ENCODE data around the gene FBXO42.

Gene FBXO42

GRCh38 chr1:16351994-16352841 lies at the start of gene FBXO42:
TSS of gene FBXO42 (minus strand) at chr1:16352480. CDS start at chr1:16315418, 37,062 bp downstream.
- DNase-seq: peak; percentile 96

GRCh38 chr1:16398371-16398953 lies 46.2 kb upstream of the FBXO42 start:
- no peak for DNase-seq

DNA sequence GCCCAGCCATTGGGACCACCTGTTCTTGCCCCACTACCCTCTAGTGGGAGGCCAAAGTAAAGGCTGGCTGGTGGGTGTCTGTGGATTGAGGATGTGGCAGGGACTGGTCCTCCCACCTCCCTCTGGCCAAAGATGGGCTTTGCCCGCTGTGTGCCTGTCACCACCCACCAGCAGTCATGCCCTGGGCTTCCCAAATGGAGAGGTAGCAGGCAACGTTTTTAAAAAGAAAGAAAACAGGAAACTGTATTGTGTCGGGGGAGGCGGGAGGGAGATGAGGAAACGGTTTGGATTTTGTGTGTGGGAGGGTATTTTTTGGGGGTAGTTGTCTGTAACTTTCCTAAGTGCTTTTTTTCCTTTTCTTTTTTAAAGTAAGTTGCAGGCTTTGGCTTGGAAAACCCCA lies 44.8 kb upstream of the FBXO42 start:
- DNase-seq: no peak

DNA sequence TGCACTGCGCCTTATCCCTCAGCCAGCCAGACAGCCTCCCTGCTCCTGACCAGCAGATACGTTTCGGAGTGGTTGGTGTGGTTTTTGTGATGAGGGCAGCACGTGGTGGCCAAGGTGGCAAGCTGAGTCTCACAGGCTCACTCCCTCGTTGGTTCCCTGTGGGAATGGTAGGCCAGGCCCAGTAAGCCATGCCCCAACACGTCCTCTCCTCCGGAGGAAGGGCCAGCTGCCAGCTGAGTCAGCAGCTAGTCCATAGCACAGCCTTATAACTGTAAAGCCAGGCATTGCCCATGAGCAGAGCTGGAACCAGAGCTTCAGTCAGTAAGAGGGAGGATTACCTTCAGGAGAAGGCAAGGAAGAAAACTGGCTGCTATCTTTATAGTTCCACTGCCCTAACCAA lies 44.3 kb upstream of the FBXO42 start:
- no peak for DNase-seq

DNA sequence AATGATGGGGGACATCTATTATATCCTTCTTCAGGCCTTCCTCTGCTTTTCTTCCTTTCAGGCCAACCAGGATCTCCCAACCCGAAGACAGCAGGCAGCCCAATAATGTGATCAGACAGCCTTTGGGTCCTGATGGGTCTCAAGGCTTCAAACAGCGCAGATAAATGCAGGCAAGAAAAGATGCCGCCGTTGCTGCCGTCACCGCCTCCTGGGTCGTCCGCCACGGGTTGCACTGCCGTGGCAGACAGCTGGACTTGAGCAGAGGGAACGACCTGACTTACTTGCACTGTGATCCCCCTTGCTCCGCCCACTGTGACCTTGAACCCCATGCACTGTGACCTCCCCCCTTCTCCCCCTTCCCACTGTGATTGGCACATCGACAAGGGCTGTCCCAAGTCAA lies 42.7 kb upstream of the FBXO42 start:
- DNase-seq: no peak

GRCh38 chr1:16393570-16394521 lies 41.6 kb upstream of the FBXO42 start:
- DNase-seq: no peak

GRCh38 chr1:16392740-16393569 lies 40.7 kb upstream of the FBXO42 start:
- no peak for DNase-seq

DNA sequence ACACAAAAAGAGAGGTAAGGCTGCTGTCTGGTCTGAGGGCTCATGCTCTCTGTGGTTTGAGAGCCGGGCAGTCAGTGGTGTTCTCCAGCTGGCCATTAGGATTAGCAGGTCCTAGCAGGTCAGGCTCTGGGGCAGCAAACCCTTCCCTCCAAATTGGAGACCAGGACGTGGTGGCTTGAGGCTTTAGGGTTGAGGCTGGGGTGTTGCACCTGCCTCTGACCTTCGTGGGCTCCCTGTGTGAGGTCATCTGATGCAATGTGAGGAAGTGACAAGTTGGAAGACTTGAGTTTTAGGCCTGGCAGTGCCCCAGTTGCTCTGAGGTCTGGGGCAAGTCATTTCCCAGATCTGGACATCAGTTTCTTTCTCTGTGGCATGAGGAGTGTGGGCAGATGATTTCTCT lies 39.1 kb upstream of the FBXO42 start:
- DNase-seq: peak; percentile 30

GRCh38 chr1:16387201-16388188 lies 35.2 kb upstream of the FBXO42 start:
- DNase-seq: no peak

DNA sequence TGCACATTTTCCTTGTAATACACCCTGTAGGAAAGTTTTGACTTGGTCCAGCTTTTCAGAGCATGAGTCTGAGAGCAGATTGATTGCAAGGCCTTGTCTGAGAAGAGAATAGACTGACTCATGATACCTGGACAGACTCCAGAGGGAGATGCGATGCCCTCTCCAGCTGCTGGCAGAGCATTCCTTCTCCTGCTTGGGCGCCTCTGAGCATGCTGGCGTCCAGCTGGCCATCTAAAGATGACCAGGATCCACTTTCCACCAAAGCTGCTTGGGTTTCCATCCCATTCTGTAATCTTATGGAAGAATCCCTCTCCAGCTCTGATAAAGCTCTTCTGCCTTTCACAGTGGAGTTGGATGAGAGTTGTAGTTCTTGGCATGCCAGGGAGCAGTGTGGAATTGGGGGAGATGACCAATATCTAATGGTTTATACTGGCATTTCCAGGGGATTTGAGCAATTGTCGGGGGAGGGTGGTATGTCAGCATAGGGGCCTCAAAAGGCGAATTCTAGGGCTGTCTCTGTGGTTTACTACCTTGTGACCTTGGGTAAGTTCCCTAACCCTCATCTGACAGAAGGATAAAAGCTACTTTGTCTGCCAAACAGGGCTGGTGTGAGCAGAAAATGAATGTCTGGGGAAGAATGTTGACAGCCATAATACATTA lies 34.3 kb upstream of the FBXO42 start:
- peak; percentile 57 for DNase-seq

DNA sequence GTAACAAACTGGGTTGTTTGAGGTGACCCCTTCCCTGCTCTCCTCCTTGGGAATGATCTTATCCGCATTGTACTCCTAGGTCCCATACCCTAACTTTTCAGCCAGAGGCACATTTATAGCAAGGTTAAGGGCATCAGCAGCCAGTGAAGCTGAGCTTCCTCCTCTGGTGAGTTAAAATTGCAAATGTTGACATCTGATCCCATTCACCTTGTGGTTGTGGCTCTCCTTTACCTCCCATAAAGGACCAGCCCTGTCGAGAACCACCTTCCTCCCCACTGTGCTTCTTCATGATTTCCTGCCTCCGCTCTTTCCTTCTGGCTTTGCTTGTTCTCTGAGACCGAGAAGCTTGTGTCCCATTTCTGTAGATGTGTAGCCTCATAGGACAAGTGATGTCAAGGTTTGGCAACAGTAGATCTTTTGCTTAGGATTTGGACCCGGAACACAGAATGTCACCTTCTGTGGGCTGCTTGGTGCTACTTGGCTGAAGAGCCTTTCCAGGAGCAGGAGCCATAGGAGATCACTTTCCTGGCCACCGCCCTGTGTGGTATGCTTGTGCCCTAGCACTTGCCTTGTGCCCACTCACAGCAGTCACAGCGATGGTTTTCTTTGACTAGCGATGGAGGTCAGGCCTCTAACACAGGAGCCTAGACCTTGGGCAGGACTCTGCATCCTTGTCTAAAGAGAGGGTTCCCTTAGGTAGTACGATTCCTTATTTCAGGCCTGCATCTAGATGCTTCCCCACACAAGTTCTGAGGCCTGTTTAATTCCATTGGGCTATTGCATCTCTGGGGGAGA lies 33.6 kb upstream of the FBXO42 start:
- DNase-seq: no peak

GRCh38 chr1:16383888-16384287 lies 31.6 kb upstream of the FBXO42 start:
- no peak for DNase-seq

GRCh38 chr1:16380868-16381267 lies 28.6 kb upstream of the FBXO42 start:
- no peak for DNase-seq

GRCh38 chr1:16378443-16378842 lies 26.2 kb upstream of the FBXO42 start:
- DNase-seq: no peak

DNA sequence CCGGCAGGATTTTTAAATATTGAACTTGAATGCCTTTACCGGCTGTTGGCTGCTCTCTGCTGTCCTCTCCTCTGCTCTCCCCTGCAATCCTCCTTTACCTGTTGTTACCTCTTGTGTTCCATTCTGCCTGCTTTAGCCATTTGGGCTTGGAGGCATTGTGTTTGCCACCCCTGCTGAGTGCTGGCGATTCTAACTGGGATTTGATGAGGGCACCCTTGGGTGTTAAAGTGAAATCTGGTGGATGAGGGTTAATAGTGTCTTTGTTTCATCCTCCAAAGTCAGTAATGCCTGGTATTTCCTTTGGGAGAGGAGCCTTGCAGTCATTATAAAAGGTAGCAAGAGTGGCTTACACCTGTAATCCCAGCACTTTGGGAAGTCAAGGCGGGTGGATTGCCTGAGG lies 24.7 kb upstream of the FBXO42 start:
- no peak for DNase-seq

DNA sequence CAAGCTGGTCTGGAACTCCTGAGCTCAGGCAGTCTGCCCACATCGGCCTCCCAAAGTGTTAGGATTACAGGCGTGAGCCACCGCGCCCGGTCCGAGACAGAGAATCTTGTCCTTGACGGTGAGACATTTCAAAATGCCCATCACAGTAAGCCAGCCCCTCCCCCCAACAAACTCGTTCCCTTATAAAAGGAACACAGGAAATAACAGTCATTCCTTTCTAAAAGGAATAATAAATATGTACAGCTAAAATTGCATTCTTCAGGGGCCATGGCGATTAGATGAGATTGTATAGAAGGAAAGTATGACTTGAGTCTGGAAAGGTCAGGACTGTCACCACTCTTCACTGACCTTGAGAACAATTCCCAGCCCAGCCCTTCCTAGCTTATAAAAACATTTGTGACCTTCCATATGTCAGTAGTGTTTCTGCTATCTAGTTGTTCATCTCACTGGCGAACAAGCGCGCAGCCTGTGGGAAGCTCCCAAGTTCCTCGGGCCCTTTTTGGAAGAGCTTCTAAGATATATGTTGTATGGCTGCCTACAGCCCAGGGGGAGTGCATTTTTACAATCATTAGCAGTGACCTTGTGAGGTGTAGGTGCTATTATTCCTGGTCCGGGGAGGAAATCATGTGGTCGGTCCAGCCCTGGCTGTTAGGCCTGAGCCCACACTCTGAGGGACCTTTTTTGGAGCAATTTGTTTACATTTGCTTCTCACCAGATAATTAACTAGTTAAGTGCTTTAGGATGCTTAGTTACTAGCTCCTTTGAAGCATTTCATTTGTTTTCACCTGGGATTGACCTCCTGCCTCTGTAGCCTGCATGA lies 23.5 kb upstream of the FBXO42 start:
- no peak for DNase-seq

GRCh38 chr1:16374266-16374665 lies 22.0 kb upstream of the FBXO42 start:
- no peak for DNase-seq

GRCh38 chr1:16372535-16373285 lies 20.4 kb upstream of the FBXO42 start:
- no peak for DNase-seq
